ENCODE results near the gene CMTM2. TPM values are rescaled to one million over a fixed set of nuclear protein-coding genes. Genes with fewer than 3 reads are reported as not detected.

CMTM2 gene
- total and polyA plus RNA-seq, 9 of the 15 experiments (the other 6 are each of a cell fraction or from before 2014, with no cell fraction given): not detected

DNA sequence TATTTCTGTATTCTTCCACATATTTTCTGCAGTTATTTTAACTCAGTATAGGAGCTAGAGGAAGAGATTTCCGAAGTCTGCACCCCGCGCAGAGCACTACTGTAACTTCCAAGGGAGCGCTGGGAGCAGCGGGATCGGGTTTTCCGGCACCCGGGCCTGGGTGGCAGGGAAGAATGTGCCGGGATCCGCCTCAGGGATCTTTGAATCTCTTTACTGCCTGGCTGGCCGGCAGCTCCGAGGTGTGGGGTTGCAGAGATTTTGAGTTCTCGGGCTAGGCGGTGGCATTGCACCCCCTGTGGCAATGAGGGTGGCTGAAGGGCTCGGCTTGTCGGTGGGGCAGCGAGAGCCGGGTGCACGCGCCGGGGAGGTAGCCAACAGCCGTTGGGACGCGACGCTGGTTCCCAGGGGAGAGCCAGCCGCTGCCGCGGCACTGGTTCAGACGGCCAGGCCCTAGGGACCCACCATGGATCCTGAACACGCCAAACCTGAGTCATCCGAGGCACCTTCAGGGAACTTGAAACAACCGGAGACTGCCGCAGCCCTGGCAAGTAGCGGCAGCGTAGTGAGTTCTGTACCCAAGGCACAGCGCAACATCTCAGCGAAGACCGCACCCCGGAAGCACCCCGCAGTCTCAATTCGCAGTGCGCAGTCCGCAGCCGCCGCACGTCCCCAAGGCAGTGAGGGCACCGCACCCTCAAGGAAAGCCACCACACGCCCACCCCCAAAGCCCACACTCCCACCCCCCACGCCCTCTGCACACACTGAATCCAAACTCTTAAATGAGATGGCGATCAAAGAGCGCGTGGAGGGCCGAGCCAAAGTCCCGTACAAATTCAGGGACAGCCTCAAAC, 13.0 kb upstream of the CMTM2 start, which contains the start of gene CMTM1:
CMTM1 (plus strand) TSS at position 389 of the 851 bp plus-strand sequence; CDS start at position 464, 75 bp downstream.
- ATAC-seq (no peak), FAIRE-seq (no peak), DNase-seq (ENCODE audit: extremely low read depth in 1 of 4, low spot score in 3 of 4) (no peak)
- Histone ChIP-seq H3K4me3 (no peak within 1 kb of the TSS), H2AFZ (ENCODE audit: low read depth, low read length) (no peak within 1 kb of the TSS), H4K20me1 (replicated peaks; ENCODE audit: control insufficient read depth, insufficient read depth, low read length) (no peaks in the 10 kb centered on the region), H3K9me1 (ENCODE audit: control insufficient read depth, insufficient read depth, low read length) (no peaks in the 10 kb centered on the region), H3K36me3 (ENCODE audit: control insufficient read depth, insufficient read depth, low read length) (peaks cover 46% of the 10 kb centered on the region; the same call in 2 of the 3 replicates), H3K4me2 (ENCODE audit: insufficient read depth, low read length) (no peak within 1 kb of the TSS), H3K27ac (ENCODE audit: extremely low read depth, low read depth, low read length) (no peak within 1 kb of the TSS), H3K9ac (ENCODE audit: insufficient read depth in 1 of 2, low read depth in 2 of 2, low read length in 2 of 2) (no peak within 1 kb of the TSS), H3K4me1 (replicated peaks in 1 of 2; ENCODE audit: control insufficient read depth in 2 of 2, insufficient read depth in 2 of 2, low read length in 2 of 2) (peaks cover 3 to 8% of the 10 kb centered on the region in 2 experiments; a peak in 3 of 5 replicates), H3K27me3 (ENCODE audit: control insufficient read depth in 2 of 2, insufficient read depth in 2 of 2, low read length in 2 of 2) (no peaks in the 10 kb centered on the region), H3K9me3 (replicated peaks; ENCODE audit: control insufficient read depth, insufficient read depth, low read depth, low read length) (no peaks in the 10 kb centered on the region), H3K79me2 (ENCODE audit: control insufficient read depth, insufficient read depth, low read length) (no peaks in the 10 kb centered on the region)
- intact Hi-C loops (cut with micrococcal nuclease) (no loop called here), in situ Hi-C loops (cut with MboI) (no loop called here)
- POLR2A ChIA-PET: interaction anchor here (1.3 kb wide), 1 partner anchor 10 kb away, joined by 3 read pairs; no protein-coding TSS in a partner anchor
- 97% methylated on average over 32 of the region's 54 CpGs for WGBS (ENCODE audit: insufficient coverage, low coverage, missing lambda C conversion rate)
- 0 out of 2 replicates have a peak, but pooled peaks have one; percentile 27 for TF ChIP-seq RBFOX2 (IDR thresholded peaks at IDR 0.05; ENCODE audit: low read depth, low read length)
- peak; percentile 39; the same call in 1 of the 2 replicates for TF ChIP-seq POLR2G (IDR thresholded peaks at IDR 0.05; ENCODE audit: low read depth, low read length)
- TF ChIP-seq, protein P1, sequence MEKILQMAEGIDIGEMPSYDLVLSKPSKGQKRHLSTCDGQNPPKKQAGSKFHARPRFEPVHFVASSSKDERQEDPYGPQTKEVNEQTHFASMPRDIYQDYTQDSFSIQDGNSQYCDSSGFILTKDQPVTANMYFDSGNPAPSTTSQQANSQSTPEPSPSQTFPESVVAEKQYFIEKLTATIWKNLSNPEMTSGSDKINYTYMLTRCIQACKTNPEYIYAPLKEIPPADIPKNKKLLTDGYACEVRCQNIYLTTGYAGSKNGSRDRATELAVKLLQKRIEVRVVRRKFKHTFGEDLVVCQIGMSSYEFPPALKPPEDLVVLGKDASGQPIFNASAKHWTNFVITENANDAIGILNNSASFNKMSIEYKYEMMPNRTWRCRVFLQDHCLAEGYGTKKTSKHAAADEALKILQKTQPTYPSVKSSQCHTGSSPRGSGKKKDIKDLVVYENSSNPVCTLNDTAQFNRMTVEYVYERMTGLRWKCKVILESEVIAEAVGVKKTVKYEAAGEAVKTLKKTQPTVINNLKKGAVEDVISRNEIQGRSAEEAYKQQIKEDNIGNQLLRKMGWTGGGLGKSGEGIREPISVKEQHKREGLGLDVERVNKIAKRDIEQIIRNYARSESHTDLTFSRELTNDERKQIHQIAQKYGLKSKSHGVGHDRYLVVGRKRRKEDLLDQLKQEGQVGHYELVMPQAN (IDR thresholded peaks at IDR 0.05; ENCODE audit: borderline replicate concordance): no peak
- no TSS peak for BruUV-seq (replicated peaks)
- CTCF ChIA-PET (ENCODE audit: low intra/inter-chr PET ratio): no interaction called here

All from K562 (cell line).